HCT116 (cell line): ENCODE data around the gene PTMS.

Experiments
- ELF1 ChIP-seq: IDR thresholded peaks from 2 replicates; pipeline ENCODE4 v1.6.1; 2012; ENCODE audit warnings: low read depth, borderline replicate concordance
- YY1 ChIP-seq: IDR thresholded peaks from 2 replicates; pipeline ENCODE4 v1.6.1; 2011; ENCODE audit warnings: low read length, low read depth, moderate library complexity, mild to moderate bottlenecking; ENCODE audit not compliant: insufficient replicate concordance; ENCODE audit errors: extremely low read depth
- TF ChIP-seq, protein P1 (sequence below), 3 experiments: fragments of 200-600 bp in 1 of 3; sonication (generic) in 1 of 3; IDR thresholded peaks in 2 of 3; conservative IDR thresholded peaks in 1 of 3; 2 replicates each; pipeline ENCODE4 v1.5.1; 2012 to 2017; ENCODE audit warnings: low read depth in 2 of 3, low read length in 2 of 3, antibody characterized with exemption in 1 of 3, borderline replicate concordance in 1 of 3, control low read depth in 1 of 3, mild to moderate bottlenecking in 1 of 3, mixed read lengths in 1 of 3, mixed run types in 1 of 3, moderate library complexity in 1 of 3; ENCODE audit not compliant: insufficient read depth in 1 of 3

DNA sequence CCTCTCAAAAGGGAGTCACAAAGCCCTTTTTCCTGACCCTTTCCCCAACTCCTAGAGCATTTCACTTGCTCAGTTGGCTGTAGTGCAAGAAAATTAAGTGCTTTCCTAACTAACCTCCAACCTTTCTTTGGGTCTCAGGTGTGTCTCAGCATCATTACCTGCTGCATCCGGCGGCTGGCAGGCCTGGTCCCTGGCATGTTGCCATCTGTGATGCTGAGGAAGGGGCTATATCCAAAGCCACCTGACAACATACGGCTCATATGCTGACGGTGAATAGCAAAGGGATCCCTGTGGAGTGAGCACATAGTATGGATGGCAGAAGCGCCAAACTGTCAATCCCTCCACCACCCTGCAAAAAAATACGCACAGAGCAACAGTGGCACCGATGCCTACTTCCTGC is 14.4 kb upstream of the PTMS start:
- TF ChIP-seq, protein P1, sequence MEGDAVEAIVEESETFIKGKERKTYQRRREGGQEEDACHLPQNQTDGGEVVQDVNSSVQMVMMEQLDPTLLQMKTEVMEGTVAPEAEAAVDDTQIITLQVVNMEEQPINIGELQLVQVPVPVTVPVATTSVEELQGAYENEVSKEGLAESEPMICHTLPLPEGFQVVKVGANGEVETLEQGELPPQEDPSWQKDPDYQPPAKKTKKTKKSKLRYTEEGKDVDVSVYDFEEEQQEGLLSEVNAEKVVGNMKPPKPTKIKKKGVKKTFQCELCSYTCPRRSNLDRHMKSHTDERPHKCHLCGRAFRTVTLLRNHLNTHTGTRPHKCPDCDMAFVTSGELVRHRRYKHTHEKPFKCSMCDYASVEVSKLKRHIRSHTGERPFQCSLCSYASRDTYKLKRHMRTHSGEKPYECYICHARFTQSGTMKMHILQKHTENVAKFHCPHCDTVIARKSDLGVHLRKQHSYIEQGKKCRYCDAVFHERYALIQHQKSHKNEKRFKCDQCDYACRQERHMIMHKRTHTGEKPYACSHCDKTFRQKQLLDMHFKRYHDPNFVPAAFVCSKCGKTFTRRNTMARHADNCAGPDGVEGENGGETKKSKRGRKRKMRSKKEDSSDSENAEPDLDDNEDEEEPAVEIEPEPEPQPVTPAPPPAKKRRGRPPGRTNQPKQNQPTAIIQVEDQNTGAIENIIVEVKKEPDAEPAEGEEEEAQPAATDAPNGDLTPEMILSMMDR (IDR thresholded peaks at IDR 0.05 in 2 of 3, conservative IDR thresholded peaks at IDR 0.05 in 1 of 3; ENCODE audit: borderline replicate concordance in 1 of 3, insufficient read depth in 1 of 3, low read depth in 2 of 3, low read length in 2 of 3) = no peak
- TF ChIP-seq YY1 = no peak
- no peak for TF ChIP-seq ELF1
